Measurements from ENCODE around the gene INPP4B.

Gene INPP4B

DNA sequence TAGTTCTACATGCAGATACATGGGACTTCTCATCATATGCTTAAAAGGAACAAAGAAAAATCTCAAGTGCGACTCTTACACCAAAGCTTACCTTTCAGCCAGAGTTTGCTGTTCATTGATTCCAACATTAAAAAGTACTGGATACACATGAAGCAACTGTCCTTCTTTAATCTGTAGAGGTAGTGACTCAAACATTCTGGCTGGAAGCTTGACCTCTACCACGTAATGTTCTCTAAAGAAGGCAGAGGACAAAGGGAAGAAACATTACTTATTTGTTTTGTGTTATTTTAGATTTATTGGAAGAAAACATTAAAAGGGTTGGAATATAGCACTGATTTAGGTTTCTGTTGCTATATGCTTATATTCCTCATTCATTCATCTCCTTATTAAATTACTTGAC, 733.6 kb downstream of the INPP4B start:
- no peak overlapping the region for H4K12ac ChIP-seq (ENCODE audit: low read depth, low read length)
- no peaks in the 10 kb centered on the region for H3K9me3 ChIP-seq (ENCODE audit: insufficient read depth, low read depth, low read length)
- no peak overlapping the region for H3K18ac ChIP-seq (ENCODE audit: low read length)
- no peaks in the 10 kb centered on the region for H3K36me3 ChIP-seq (ENCODE audit: control insufficient read depth in 1 of 2, insufficient read depth in 2 of 2, low read length in 2 of 2)
- no peaks in the 10 kb centered on the region for H3K27me3 ChIP-seq (ENCODE audit: insufficient read depth, low read length)
- no peak overlapping the region for H3K23ac ChIP-seq (ENCODE audit: low read length)
- no peak overlapping the region for H3K4ac ChIP-seq (ENCODE audit: low read depth, low read length)
- H2AK5ac ChIP-seq (ENCODE audit: low read length), result no peak overlapping the region
- no peak for DNase-seq
- no peak overlapping the region for H3K9ac ChIP-seq (ENCODE audit: low read length)
- H3K4me2 ChIP-seq (ENCODE audit: low read length), result no peak overlapping the region
- H4K8ac ChIP-seq (ENCODE audit: low read depth, low read length), result no peak overlapping the region
- no peak overlapping the region for H4K91ac ChIP-seq (ENCODE audit: low read depth, low read length)
- no peak overlapping the region for H2BK120ac ChIP-seq (ENCODE audit: insufficient read depth, low read length, poor library complexity)
- WGBS (ENCODE audit: extremely low coverage, insufficient coverage, insufficient read length), result no CpG with 5 or more reads among the region's 2 CpGs
- no peak overlapping the region for H2BK5ac ChIP-seq (ENCODE audit: low read depth, low read length, poor library complexity)
- H3K79me1 ChIP-seq (ENCODE audit: low read length), result no peaks in the 10 kb centered on the region
- H3K79me2 ChIP-seq (ENCODE audit: control insufficient read depth, insufficient read depth, low read length, poor library complexity), result no peaks in the 10 kb centered on the region
- H3K4me1 ChIP-seq (ENCODE audit: control insufficient read depth in 1 of 2, insufficient read depth in 2 of 2, low read length in 2 of 2), result no peaks in the 10 kb centered on the region
- no peak overlapping the region for H3K4me3 ChIP-seq (ENCODE audit: low read depth, low read length)
- no peak overlapping the region for H3K27ac ChIP-seq (ENCODE audit: low read depth, low read length)
- no peak overlapping the region for H3K14ac ChIP-seq (ENCODE audit: low read length)
- H2BK12ac ChIP-seq (ENCODE audit: low read length), result no peak overlapping the region
- H2AFZ ChIP-seq (ENCODE audit: insufficient read depth, low read length, poor library complexity), result no peak overlapping the region

GRCh38 chr4:142110136-142110535, 736.0 kb downstream of the INPP4B start:
- H3K27ac ChIP-seq (ENCODE audit: low read depth, low read length), result no peak overlapping the region
- H2BK5ac ChIP-seq (ENCODE audit: low read depth, low read length, poor library complexity), result no peak overlapping the region
- H3K14ac ChIP-seq (ENCODE audit: low read length), result no peak overlapping the region
- no peak overlapping the region for H2BK12ac ChIP-seq (ENCODE audit: low read length)
- H2AFZ ChIP-seq (ENCODE audit: insufficient read depth, low read length, poor library complexity), result no peak overlapping the region
- H4K12ac ChIP-seq (ENCODE audit: low read depth, low read length), result no peak overlapping the region
- no peak for DNase-seq
- H3K4ac ChIP-seq (ENCODE audit: low read depth, low read length), result no peak overlapping the region
- no peak overlapping the region for H3K9ac ChIP-seq (ENCODE audit: low read length)
- no peak overlapping the region for H3K18ac ChIP-seq (ENCODE audit: low read length)
- no peaks in the 10 kb centered on the region for H3K9me3 ChIP-seq (ENCODE audit: insufficient read depth, low read depth, low read length)
- H2AK5ac ChIP-seq (ENCODE audit: low read length), result no peak overlapping the region
- no peak overlapping the region for H3K4me2 ChIP-seq (ENCODE audit: low read length)
- H3K27me3 ChIP-seq (ENCODE audit: insufficient read depth, low read length), result no peaks in the 10 kb centered on the region
- no peak overlapping the region for H2BK120ac ChIP-seq (ENCODE audit: insufficient read depth, low read length, poor library complexity)
- no peak overlapping the region for H3K23ac ChIP-seq (ENCODE audit: low read length)
- no peak overlapping the region for H3K4me3 ChIP-seq (ENCODE audit: low read depth, low read length)
- no peaks in the 10 kb centered on the region for H3K4me1 ChIP-seq (ENCODE audit: control insufficient read depth in 1 of 2, insufficient read depth in 2 of 2, low read length in 2 of 2)
- H4K91ac ChIP-seq (ENCODE audit: low read depth, low read length), result no peak overlapping the region
- H4K8ac ChIP-seq (ENCODE audit: low read depth, low read length), result no peak overlapping the region
- no peaks in the 10 kb centered on the region for H3K36me3 ChIP-seq (ENCODE audit: control insufficient read depth in 1 of 2, insufficient read depth in 2 of 2, low read length in 2 of 2)
- no peaks in the 10 kb centered on the region for H3K79me1 ChIP-seq (ENCODE audit: low read length)
- no peaks in the 10 kb centered on the region for H3K79me2 ChIP-seq (ENCODE audit: control insufficient read depth, insufficient read depth, low read length, poor library complexity)

DNA sequence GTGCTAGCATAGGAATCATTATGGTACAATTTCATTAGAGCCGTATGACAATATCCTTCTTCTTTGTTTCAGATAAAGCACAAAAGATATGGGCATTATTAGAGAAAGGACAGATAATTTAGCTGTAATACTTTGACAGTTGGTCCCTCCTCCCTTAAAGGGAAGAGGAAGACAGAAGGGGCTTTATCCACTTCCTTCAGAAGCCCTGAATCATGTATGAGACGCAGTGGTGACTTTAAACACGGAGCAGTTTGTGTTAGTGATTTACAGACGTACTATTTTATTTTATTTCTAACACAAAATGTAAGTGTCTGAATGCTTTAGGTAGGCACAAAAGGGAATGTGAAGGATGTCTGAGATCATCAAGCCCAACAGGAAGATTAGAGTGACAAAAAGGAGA, 742.1 kb downstream of the INPP4B start:
- H4K12ac ChIP-seq (ENCODE audit: low read depth, low read length), result no peak overlapping the region
- H3K4ac ChIP-seq (ENCODE audit: low read depth, low read length), result no peak overlapping the region
- H3K79me2 ChIP-seq (ENCODE audit: control insufficient read depth, insufficient read depth, low read length, poor library complexity), result no peaks in the 10 kb centered on the region
- H3K4me2 ChIP-seq (ENCODE audit: low read length), result no peak overlapping the region
- H3K36me3 ChIP-seq (ENCODE audit: control insufficient read depth in 1 of 2, insufficient read depth in 2 of 2, low read length in 2 of 2), result no peaks in the 10 kb centered on the region
- H3K23ac ChIP-seq (ENCODE audit: low read length), result no peak overlapping the region
- H2BK12ac ChIP-seq (ENCODE audit: low read length), result no peak overlapping the region
- H3K4me1 ChIP-seq (ENCODE audit: control insufficient read depth in 1 of 2, insufficient read depth in 2 of 2, low read length in 2 of 2), result no peaks in the 10 kb centered on the region
- no peak overlapping the region for H2BK5ac ChIP-seq (ENCODE audit: low read depth, low read length, poor library complexity)
- H3K4me3 ChIP-seq (ENCODE audit: low read depth, low read length), result no peak overlapping the region
- no peaks in the 10 kb centered on the region for H3K79me1 ChIP-seq (ENCODE audit: low read length)
- no peak for DNase-seq
- H3K18ac ChIP-seq (ENCODE audit: low read length), result no peak overlapping the region
- H2BK120ac ChIP-seq (ENCODE audit: insufficient read depth, low read length, poor library complexity), result no peak overlapping the region
- H2AFZ ChIP-seq (ENCODE audit: insufficient read depth, low read length, poor library complexity), result no peak overlapping the region
- WGBS (ENCODE audit: extremely low coverage, insufficient coverage, insufficient read length), result no CpG with 5 or more reads among the region's 4 CpGs
- no peak overlapping the region for H4K91ac ChIP-seq (ENCODE audit: low read depth, low read length)
- H3K9ac ChIP-seq (ENCODE audit: low read length), result no peak overlapping the region
- H2AK5ac ChIP-seq (ENCODE audit: low read length), result no peak overlapping the region
- H3K14ac ChIP-seq (ENCODE audit: low read length), result no peak overlapping the region
- H3K27ac ChIP-seq (ENCODE audit: low read depth, low read length), result no peak overlapping the region
- H4K8ac ChIP-seq (ENCODE audit: low read depth, low read length), result no peak overlapping the region
- H3K27me3 ChIP-seq (ENCODE audit: insufficient read depth, low read length), result no peaks in the 10 kb centered on the region
- H3K9me3 ChIP-seq (ENCODE audit: insufficient read depth, low read depth, low read length), result no peaks in the 10 kb centered on the region

DNA sequence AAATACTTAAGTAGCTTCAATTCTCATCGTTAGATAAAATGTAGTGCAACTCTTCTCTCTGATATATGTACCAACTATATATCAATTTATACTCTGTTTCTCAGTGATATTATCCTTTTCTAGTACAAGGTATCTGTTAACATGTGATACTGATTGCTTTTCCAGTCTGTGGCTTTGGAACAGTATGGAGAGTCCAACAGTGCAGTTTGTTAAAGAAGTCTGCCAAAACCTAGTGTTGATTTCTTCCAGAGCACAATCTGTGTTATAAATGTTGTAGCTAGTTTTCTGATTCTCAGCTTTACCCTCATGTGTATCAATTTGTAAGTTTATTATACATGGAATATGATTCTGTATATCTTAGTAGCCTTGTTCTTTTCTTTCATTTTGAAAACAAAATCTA, 744.7 kb downstream of the INPP4B start:
- Histone ChIP-seq H4K91ac (ENCODE audit: low read depth, low read length) (no peak overlapping the region), H3K79me2 (ENCODE audit: control insufficient read depth, insufficient read depth, low read length, poor library complexity) (no peaks in the 10 kb centered on the region)
- WGBS (ENCODE audit: extremely low coverage, insufficient coverage, insufficient read length), result no CpG with 5 or more reads among the region's 1 CpG

DNA sequence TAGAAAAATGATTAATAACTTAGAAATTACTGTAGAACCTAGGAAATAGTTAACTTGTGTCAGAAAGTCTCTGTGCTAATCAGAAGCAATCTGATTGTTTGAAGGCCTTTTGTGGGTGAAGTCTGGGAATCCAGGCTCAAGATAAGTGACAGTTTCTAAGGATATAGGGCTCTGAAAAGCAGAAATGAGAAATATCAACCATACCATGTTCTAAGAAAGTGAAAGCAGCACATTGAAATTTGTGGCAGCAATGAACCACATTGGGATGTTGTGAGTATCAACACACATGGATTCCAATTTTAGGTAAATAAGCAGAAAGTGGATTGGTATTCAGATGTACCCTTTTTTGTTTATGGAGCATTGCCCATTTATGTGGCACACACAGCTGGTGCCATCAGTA, 745.2 kb downstream of the INPP4B start:
- Histone ChIP-seq H3K23ac (ENCODE audit: low read length) (no peak overlapping the region), H3K27ac (ENCODE audit: low read depth, low read length) (no peak overlapping the region), H3K4me1 (ENCODE audit: control insufficient read depth in 1 of 2, insufficient read depth in 2 of 2, low read length in 2 of 2) (no peaks in the 10 kb centered on the region), H3K4me3 (ENCODE audit: low read depth, low read length) (no peak overlapping the region), H3K79me2 (ENCODE audit: control insufficient read depth, insufficient read depth, low read length, poor library complexity) (no peaks in the 10 kb centered on the region), H4K8ac (ENCODE audit: low read depth, low read length) (no peak overlapping the region), H4K12ac (ENCODE audit: low read depth, low read length) (no peak overlapping the region), H3K18ac (ENCODE audit: low read length) (no peak overlapping the region), H3K9me3 (ENCODE audit: insufficient read depth, low read depth, low read length) (no peaks in the 10 kb centered on the region), H4K91ac (ENCODE audit: low read depth, low read length) (no peak overlapping the region), H2BK12ac (ENCODE audit: low read length) (no peak overlapping the region), H3K4me2 (ENCODE audit: low read length) (no peak overlapping the region), H3K36me3 (ENCODE audit: control insufficient read depth in 1 of 2, insufficient read depth in 2 of 2, low read length in 2 of 2) (no peaks in the 10 kb centered on the region), H3K14ac (ENCODE audit: low read length) (no peak overlapping the region), H3K9ac (ENCODE audit: low read length) (no peak overlapping the region), H3K4ac (ENCODE audit: low read depth, low read length) (no peak overlapping the region), H2AFZ (ENCODE audit: insufficient read depth, low read length, poor library complexity) (no peak overlapping the region), H2BK120ac (ENCODE audit: insufficient read depth, low read length, poor library complexity) (no peak overlapping the region), H3K79me1 (ENCODE audit: low read length) (no peaks in the 10 kb centered on the region), H3K27me3 (ENCODE audit: insufficient read depth, low read length) (no peaks in the 10 kb centered on the region), H2AK5ac (ENCODE audit: low read length) (no peak overlapping the region), H2BK5ac (ENCODE audit: low read depth, low read length, poor library complexity) (no peak overlapping the region)
- no peak for DNase-seq

More for the DNA sequence above, 744.7 kb downstream of the INPP4B start:
- H2BK12ac ChIP-seq (ENCODE audit: low read length), result no peak overlapping the region
- H3K4ac ChIP-seq (ENCODE audit: low read depth, low read length), result no peak overlapping the region
- H2BK120ac ChIP-seq (ENCODE audit: insufficient read depth, low read length, poor library complexity), result no peak overlapping the region
- H3K27me3 ChIP-seq (ENCODE audit: insufficient read depth, low read length), result no peaks in the 10 kb centered on the region
- H3K27ac ChIP-seq (ENCODE audit: low read depth, low read length), result no peak overlapping the region
- no peaks in the 10 kb centered on the region for H3K9me3 ChIP-seq (ENCODE audit: insufficient read depth, low read depth, low read length)
- H3K23ac ChIP-seq (ENCODE audit: low read length), result no peak overlapping the region
- no peak for DNase-seq
- H3K4me1 ChIP-seq (ENCODE audit: control insufficient read depth in 1 of 2, insufficient read depth in 2 of 2, low read length in 2 of 2), result no peaks in the 10 kb centered on the region
- H3K18ac ChIP-seq (ENCODE audit: low read length), result no peak overlapping the region
- no peak overlapping the region for H3K4me3 ChIP-seq (ENCODE audit: low read depth, low read length)
- H3K79me1 ChIP-seq (ENCODE audit: low read length), result no peaks in the 10 kb centered on the region
- H2BK5ac ChIP-seq (ENCODE audit: low read depth, low read length, poor library complexity), result no peak overlapping the region
- H2AK5ac ChIP-seq (ENCODE audit: low read length), result no peak overlapping the region
- no peak overlapping the region for H3K4me2 ChIP-seq (ENCODE audit: low read length)
- H4K8ac ChIP-seq (ENCODE audit: low read depth, low read length), result no peak overlapping the region
- H2AFZ ChIP-seq (ENCODE audit: insufficient read depth, low read length, poor library complexity), result no peak overlapping the region
- no peaks in the 10 kb centered on the region for H3K36me3 ChIP-seq (ENCODE audit: control insufficient read depth in 1 of 2, insufficient read depth in 2 of 2, low read length in 2 of 2)
- no peak overlapping the region for H3K9ac ChIP-seq (ENCODE audit: low read length)
- H4K12ac ChIP-seq (ENCODE audit: low read depth, low read length), result no peak overlapping the region
- H3K14ac ChIP-seq (ENCODE audit: low read length), result no peak overlapping the region
